GM23338 (cell line): ENCODE measurements around the gene PSMB8.

Source experiments
- CREB1 ChIP-seq: fragments of 250-450 bp; sonication (Bioruptor Pico); IDR thresholded peaks from 2 replicates; pipeline ENCODE4 v1.5.0; 2020; ENCODE audit warnings: low read depth, mild to moderate bottlenecking, moderate library complexity
- EZH2 ChIP-seq: fragments of 200-600 bp; sonication (generic); IDR thresholded peaks from one replicate; pipeline ENCODE4 v1.8.0; 2017; ENCODE audit warnings: antibody characterized with exemption, mild to moderate bottlenecking, low read depth; ENCODE audit not compliant: unreplicated experiment
- EZH2phosphoT487 ChIP-seq: fragments of 200-600 bp; sonication (generic); IDR thresholded peaks from one replicate; pipeline ENCODE4 v1.8.1; 2018; ENCODE audit warnings: antibody characterized with exemption; ENCODE audit not compliant: unreplicated experiment
- POLR2AphosphoS5 ChIP-seq: IDR thresholded peaks from 2 replicates; pipeline ENCODE4 v1.6.1; 2016; ENCODE audit warnings: antibody characterized with exemption, low read depth
- TF ChIP-seq, protein P1 (sequence below), 2 experiments: fragments of 200-600 bp in 1 of 2; sonication (generic) in 1 of 2; conservative IDR thresholded peaks; 2 replicates each; pipeline versions ENCODE4 v1.5.1 to v1.6.1; 2016 to 2017; ENCODE audit warnings: antibody characterized with exemption in 2 of 2, low read depth in 2 of 2, mild to moderate bottlenecking in 2 of 2, moderate library complexity in 1 of 2

DNA sequence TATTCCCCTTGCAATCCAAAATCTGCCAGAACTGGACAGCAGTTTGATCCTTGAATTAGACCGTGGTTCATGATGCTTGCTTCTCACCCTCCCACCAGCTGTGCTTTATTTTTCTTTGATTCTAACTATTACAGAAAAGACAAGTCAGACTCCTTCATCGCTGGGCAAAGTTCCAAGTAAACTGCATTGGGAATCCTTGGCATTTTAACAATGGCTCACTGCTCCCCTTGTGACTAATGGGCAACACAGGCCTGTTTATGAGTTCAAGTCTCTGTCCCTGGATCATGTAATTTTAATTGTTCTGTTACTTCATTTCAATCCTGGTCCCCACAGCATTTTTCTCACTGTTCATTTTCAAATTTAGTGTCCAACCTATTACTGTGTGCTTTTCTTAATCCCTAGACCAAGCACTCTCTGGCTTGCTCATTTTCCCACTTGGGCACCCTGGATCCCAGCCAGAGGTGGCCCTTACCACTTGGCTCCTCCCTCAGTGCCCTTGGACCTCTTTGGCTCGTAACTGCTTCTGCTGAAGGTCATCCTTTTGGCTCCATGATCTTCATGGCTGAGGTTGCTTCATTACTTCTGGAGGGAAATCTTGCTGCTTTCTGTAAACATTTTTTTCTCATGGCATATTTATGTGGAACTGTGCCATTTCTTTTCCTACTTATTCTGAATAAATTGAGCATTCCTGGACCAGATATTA is 43.0 kb upstream of the PSMB8 start:
- TF ChIP-seq, protein P1, sequence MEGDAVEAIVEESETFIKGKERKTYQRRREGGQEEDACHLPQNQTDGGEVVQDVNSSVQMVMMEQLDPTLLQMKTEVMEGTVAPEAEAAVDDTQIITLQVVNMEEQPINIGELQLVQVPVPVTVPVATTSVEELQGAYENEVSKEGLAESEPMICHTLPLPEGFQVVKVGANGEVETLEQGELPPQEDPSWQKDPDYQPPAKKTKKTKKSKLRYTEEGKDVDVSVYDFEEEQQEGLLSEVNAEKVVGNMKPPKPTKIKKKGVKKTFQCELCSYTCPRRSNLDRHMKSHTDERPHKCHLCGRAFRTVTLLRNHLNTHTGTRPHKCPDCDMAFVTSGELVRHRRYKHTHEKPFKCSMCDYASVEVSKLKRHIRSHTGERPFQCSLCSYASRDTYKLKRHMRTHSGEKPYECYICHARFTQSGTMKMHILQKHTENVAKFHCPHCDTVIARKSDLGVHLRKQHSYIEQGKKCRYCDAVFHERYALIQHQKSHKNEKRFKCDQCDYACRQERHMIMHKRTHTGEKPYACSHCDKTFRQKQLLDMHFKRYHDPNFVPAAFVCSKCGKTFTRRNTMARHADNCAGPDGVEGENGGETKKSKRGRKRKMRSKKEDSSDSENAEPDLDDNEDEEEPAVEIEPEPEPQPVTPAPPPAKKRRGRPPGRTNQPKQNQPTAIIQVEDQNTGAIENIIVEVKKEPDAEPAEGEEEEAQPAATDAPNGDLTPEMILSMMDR (conservative IDR thresholded peaks at IDR 0.05; ENCODE audit: low read depth in 2 of 2) = no peak
- TF ChIP-seq POLR2AphosphoS5 = no peak
- TF ChIP-seq EZH2 = no peak
- TF ChIP-seq EZH2phosphoT487 = no peak
- no peak for TF ChIP-seq CREB1 (CRISPR knock-in tag)
